Heart right ventricle (tissue), 16 donors: ENCODE measurements around the gene BMPR1A. TPM values are rescaled to one million over a fixed set of nuclear protein-coding genes. Genes with fewer than 3 reads are reported as not detected.

Experiments
- ATAC-seq, 8 donors: fragments of 200-7000 bp; cut with Tn5 transposase; one replicate each; pipeline ENCODE4 v1.9.1; 2020; ENCODE audit warnings: mild to moderate bottlenecking in 8 of 8, moderate library complexity in 8 of 8, moderate number of reproducible peaks in 1 of 8
- DNase-seq, 2 donors: peaks; one replicate each; pipeline ENCODE4 v3.0.0-alpha.2; 2020
- H3K27ac ChIP-seq, 10 donors: fragments of 200-600 bp; sonication (generic) in 2 of 10; one replicate each; pipeline versions ENCODE4 v1.5.0 to v1.8.0; 2020 to 2022; ENCODE audit warnings: mild to moderate bottlenecking in 3 of 10
- H3K27me3 ChIP-seq, 7 donors: fragments of 200-600 bp; one replicate each; pipeline ENCODE4 v1.8.0; 2021 to 2022; ENCODE audit warnings: mild to moderate bottlenecking in 2 of 7
- H3K36me3 ChIP-seq, 9 donors: fragments of 200-600 bp; sonication (generic) in 1 of 9; one replicate each; pipeline versions ENCODE4 v1.5.0 to v1.8.0; 2020 to 2022; ENCODE audit warnings: mild to moderate bottlenecking in 2 of 9
- H3K4me1 ChIP-seq, 9 donors: fragments of 200-600 bp; sonication (generic) in 1 of 9; one replicate each; pipeline versions ENCODE4 v1.5.0 to v1.8.0; 2020 to 2022; ENCODE audit warnings: mild to moderate bottlenecking in 4 of 9
- H3K4me3 ChIP-seq, 10 donors: fragments of 200-600 bp; sonication (generic) in 2 of 10; one replicate each; pipeline versions ENCODE4 v1.5.0 to v1.8.0; 2020 to 2022; ENCODE audit warnings: mild to moderate bottlenecking in 7 of 10, moderate library complexity in 2 of 10
- H3K9me3 ChIP-seq, 11 donors: fragments of 200-600 bp in 10 of 11; sonication (generic) in 2 of 11; one replicate each; pipeline versions ENCODE4 v1.5.0 to v1.8.0; 2013 to 2022; ENCODE audit warnings: mild to moderate bottlenecking in 2 of 11, control low read depth in 1 of 11, moderate library complexity in 1 of 11
- CTCF ChIP-seq, 9 donors: fragments of 200-600 bp; sonication (generic) in 2 of 9; IDR thresholded peaks; one replicate each; pipeline versions ENCODE4 v1.5.0 to v1.8.0; 2021 to 2022; ENCODE audit warnings: antibody characterized with exemption in 9 of 9, mild to moderate bottlenecking in 5 of 9, moderate library complexity in 1 of 9
- WGBS, 2 donors: extraction: QIAGEN DNeasy Blood & Tissue Kit; methylation state at CpG; one replicate each; pipeline ENCODE4 v1.1.7; 2013; ENCODE audit warnings: inconsistent platforms in 1 of 2; 5-methylcytosine and 5-hydroxymethylcytosine counted together
- intact Hi-C, 10 donors: fragments of 100-400 bp; cut with DNase I; formaldehyde crosslinking; loops; one replicate each; pipeline versions ENCODE4 v1.11.1 to v1.14.2; 2022
- polyA plus RNA-seq, 2 donors: library from polyadenylated mRNA; stranded (reverse); fragments of 200-250 nt; gene quantifications; one replicate each; pipeline ENCODE4 v1.2.3, GENCODE V29; 2013
- total RNA-seq, 10 donors: library from RNA; stranded (reverse); fragmentation: NEBNext Ultra II Directional in 3 of 10; extraction: Animal tissue kit (Norgen Biotek cat#: 25700) in 3 of 10; gene quantifications; one replicate each; pipeline versions ENCODE4 v1.2.1 to v1.2.4, GENCODE V29; 2021 to 2023
- donor health status: Arrhythmogenic right ventricular cardiomyopathy.
- donor health status: ischemic (EF 13 %, LVEDD 7.1; RV severe dilation, severe dysfunction).
- donor health status: healthy with polysubstance abuse.
- donor health status: DM: no; HTN: yes; CAD: no.
- donor health status: DM: no; HTN: no; CAD: no.
- donor health status: ischemic (EF 25% LVEDD 6.9; RV normal size, moderate dysfunction).
- donor health status: ischemic (EF 25% LVEDD 5.7; RV mildly dilated, moderate dysfunction).
- donor health status: healthy.
- donor health status: DM: yes; HTN: yes; CAD: no.
- donor health status: Ischemic cardiomyopathy.
- donor health status: ischemic (EF 35%, LVEDD 5.7; RV mildly dilated, moderate dysfunction).
- donor health status: nonischemic (EF 11% LVEDD 7.7; RV severe dilation, severe dysfunction).
- donor health status: DM: yes; HTN: yes; CAD: no.
- donor health status: PGD.
- donor health status: ischemic (EF 29% LVEDD 5.4; RV normal size, mild dysfunction).
- donor health status: nonischemic (EF 23%, LVEDD 6.1; RV moderate dilation, normal function).

BMPR1A gene
- total and polyA plus RNA-seq, 12 donors = 6.7 to 69.0 (median 45.6) TPM

- intact Hi-C loops = loop anchor here in 1 of 10 donors (2.0 kb wide), 1 partner anchor 24 kb away; no protein-coding TSS in a partner anchor
- WGBS, 2 donors = 93 to 94% methylated on average over 7 of the region's 7 CpGs
- H3K27me3 ChIP-seq = no peaks in the 10 kb centered on the region
- ATAC-seq = no peak
- H3K9me3 ChIP-seq = no peaks in the 10 kb centered on the region
- no peak for DNase-seq
- H3K36me3 ChIP-seq = peaks cover 0 to 8% (median 0%) of the 10 kb centered on the region in 9 donors
- H3K4me1 ChIP-seq = peaks cover 18 to 55% (median 45%) of the 10 kb centered on the region in 9 donors
- no peak for TF ChIP-seq CTCF (IDR thresholded peaks at IDR 0.05)
- H3K4me3 ChIP-seq = no peak overlapping the region
- no peak overlapping the region for H3K27ac ChIP-seq
Observed at GRCh38 chr10:86962136-86962980, 205.9 kb downstream of the BMPR1A start.

GRCh38 chr10:86962981-86963310, 206.5 kb downstream of the BMPR1A start:
- TF ChIP-seq CTCF (IDR thresholded peaks at IDR 0.05) = no peak
- Histone ChIP-seq H3K4me1 (peaks cover 20 to 55% (median 45%) of the 10 kb centered on the region in 9 donors), H3K27ac (no peak overlapping the region), H3K9me3 (no peaks in the 10 kb centered on the region), H3K27me3 (peaks cover 0 to 4% (median 0%) of the 10 kb centered on the region in 7 donors), H3K36me3 (peaks cover 0 to 8% (median 0%) of the 10 kb centered on the region in 9 donors), H3K4me3 (no peak overlapping the region)
- DNase-seq = no peak
- 97 to 98% methylated on average over 7 of the region's 7 CpGs for WGBS, 2 donors
- intact Hi-C loops = loop anchor here in 1 of 10 donors (2.0 kb wide), 1 partner anchor 24 kb away; no protein-coding TSS in a partner anchor
- no peak for ATAC-seq

- Histone ChIP-seq H3K4me1 (peaks cover 20 to 55% (median 46%) of the 10 kb centered on the region in 9 donors), H3K36me3 (peaks cover 0 to 8% (median 0%) of the 10 kb centered on the region in 9 donors), H3K9me3 (no peaks in the 10 kb centered on the region), H3K27me3 (peaks cover 0 to 9% (median 0%) of the 10 kb centered on the region in 7 donors), H3K4me3 (no peak overlapping the region), H3K27ac (no peak overlapping the region)
- 92 to 96% methylated on average over 12 of the region's 12 CpGs for WGBS, 2 donors
- intact Hi-C loops = loop anchor here in 1 of 10 donors (2.0 kb wide), 1 partner anchor 25 kb away; no protein-coding TSS in a partner anchor
- ATAC-seq (no peak), DNase-seq (no peak)
- no peak for TF ChIP-seq CTCF (IDR thresholded peaks at IDR 0.05)
Observed at GRCh38 chr10:86963341-86963919, 207.0 kb downstream of the BMPR1A start.

- ATAC-seq = no peak
- Histone ChIP-seq H3K36me3 (peaks cover 0 to 8% (median 0%) of the 10 kb centered on the region in 9 donors), H3K4me1 (peaks cover 13 to 55% (median 46%) of the 10 kb centered on the region in 9 donors), H3K4me3 (no peak overlapping the region), H3K9me3 (no peaks in the 10 kb centered on the region), H3K27ac (no peak overlapping the region), H3K27me3 (peaks cover 0 to 17% (median 0%) of the 10 kb centered on the region in 7 donors)
- DNase-seq = no peak
- WGBS, 2 donors = 85 to 89% methylated on average over 11 to 13 of the region's 13 CpGs
- no peak for TF ChIP-seq CTCF (IDR thresholded peaks at IDR 0.05)
- intact Hi-C loops = no loop called here
Observed at GRCh38 chr10:86964061-86964846, 207.8 kb downstream of the BMPR1A start.
